Measurements from ENCODE around the gene TALDO1. TPM values are rescaled to one million over a fixed set of nuclear protein-coding genes. Genes with fewer than 3 reads are reported as not detected.

Gene TALDO1
- total and polyA plus RNA-seq, 7 experiments from 2014 or later, result 61.4 to 272 (median 179) TPM

- peaks cover 0 to 8% (median 0%) of the 10 kb centered on the region in 5 donors for H3K36me3 Mint-ChIP-seq
- Histone ChIP-seq H3K27me3 (ENCODE audit: control insufficient read depth in 2 of 2, insufficient read depth in 2 of 2, low read length in 2 of 2) (no peaks in the 10 kb centered on the region), H3K27ac (ENCODE audit: low read depth, low read length) (no peak overlapping the region), H3K4me1 (ENCODE audit: control insufficient read depth in 2 of 2, insufficient read depth in 2 of 2, low read length in 2 of 2) (peaks cover 7 to 13% of the 10 kb centered on the region in 2 donors), H3K36me3 (ENCODE audit: control insufficient read depth in 2 of 3, insufficient read depth in 3 of 3, low read length in 3 of 3) (peaks cover 0 to 39% (median 0%) of the 10 kb centered on the region in 3 experiments), H3K4me3 (ENCODE audit: low read length) (no peak overlapping the region), H3K9me3 (ENCODE audit: control insufficient read depth in 2 of 3, low read length in 3 of 3) (no peaks in the 10 kb centered on the region)
- H3K4me3 Mint-ChIP-seq, result peak overlapping the region in 1 of 10 donors; percentile 7
- ATAC-seq (no peak), DNase-seq (no peak)
- no peaks in the 10 kb centered on the region for H3K9me3 Mint-ChIP-seq
- CTCF ChIA-PET, result no interaction called here
- no peaks in the 10 kb centered on the region for H3K27me3 Mint-ChIP-seq
- intact Hi-C loops (cut with micrococcal nuclease), result loop anchor here (10.0 kb wide), 2 partner anchors 227 to 377 kb away; partner anchors contain the start of genes LMNTD2 (in 1 of the 2), RASSF7 (in 1 of the 2) and SIGIRR (in 1 of the 2)
- H3K4me1 Mint-ChIP-seq, result peaks cover 0 to 16% (median 10%) of the 10 kb centered on the region in 7 donors
- POLR2A ChIA-PET, result interaction anchor here (1.2 to 1.6 kb wide), 3 partner anchors 9 to 11 kb away, joined by 3 to 4 read pairs (median 3); no protein-coding TSS in a partner anchor
- H3K27ac Mint-ChIP-seq, result no peak overlapping the region
Observed at GRCh38 chr11:791658-792534, 44.6 kb downstream of the TALDO1 start.

GRCh38 chr11:792535-792821 lies 45.2 kb downstream of the TALDO1 start:
- intact Hi-C loops (cut with micrococcal nuclease), result loop anchor here (10.0 kb wide), 2 partner anchors 228 to 378 kb away; partner anchors contain the start of genes LMNTD2 (in 1 of the 2), RASSF7 (in 1 of the 2) and SIGIRR (in 1 of the 2)
- POLR2A ChIA-PET, result no interaction called here

GRCh38 chr11:792873-793272 lies 45.6 kb downstream of the TALDO1 start:
- Mint-ChIP-seq H3K27ac (no peak overlapping the region), H3K27me3 (no peaks in the 10 kb centered on the region), H3K4me1 (peaks cover 0 to 20% (median 12%) of the 10 kb centered on the region in 7 donors), H3K36me3 (peaks cover 0 to 8% (median 0%) of the 10 kb centered on the region in 5 donors), H3K9me3 (no peaks in the 10 kb centered on the region), H3K4me3 (peak overlapping the region in 1 of 10 donors; percentile 28)
- POLR2A ChIA-PET, result no interaction called here
- Histone ChIP-seq H3K4me3 (ENCODE audit: low read length) (no peak overlapping the region), H3K27ac (ENCODE audit: low read depth, low read length) (no peak overlapping the region), H3K9me3 (ENCODE audit: control insufficient read depth in 2 of 3, low read length in 3 of 3) (no peaks in the 10 kb centered on the region), H3K4me1 (ENCODE audit: control insufficient read depth in 2 of 2, insufficient read depth in 2 of 2, low read length in 2 of 2) (peaks cover 10 to 14% of the 10 kb centered on the region in 2 donors), H3K36me3 (ENCODE audit: control insufficient read depth in 2 of 3, insufficient read depth in 3 of 3, low read length in 3 of 3) (peaks cover 0 to 42% (median 0%) of the 10 kb centered on the region in 3 experiments), H3K27me3 (ENCODE audit: control insufficient read depth in 2 of 2, insufficient read depth in 2 of 2, low read length in 2 of 2) (no peaks in the 10 kb centered on the region)
- DNase-seq, result no peak
- intact Hi-C loops (cut with micrococcal nuclease), result loop anchor here (10.0 kb wide), 2 partner anchors 228 to 378 kb away; partner anchors contain the start of genes LMNTD2 (in 1 of the 2), RASSF7 (in 1 of the 2) and SIGIRR (in 1 of the 2)
- ATAC-seq, result no peak
- CTCF ChIA-PET, result no interaction called here

More at GRCh38 chr11:792535-792821, 45.2 kb downstream of the TALDO1 start:
- peaks cover 10 to 14% of the 10 kb centered on the region in 2 donors for H3K4me1 ChIP-seq (ENCODE audit: control insufficient read depth in 2 of 2, insufficient read depth in 2 of 2, low read length in 2 of 2)
- Mint-ChIP-seq H3K9me3 (no peaks in the 10 kb centered on the region), H3K27me3 (no peaks in the 10 kb centered on the region), H3K27ac (no peak overlapping the region), H3K4me3 (no peak overlapping the region), H3K36me3 (peaks cover 0 to 8% (median 0%) of the 10 kb centered on the region in 5 donors), H3K4me1 (peaks cover 0 to 21% (median 13%) of the 10 kb centered on the region in 7 donors)
- H3K27me3 ChIP-seq (ENCODE audit: control insufficient read depth in 2 of 2, insufficient read depth in 2 of 2, low read length in 2 of 2), result no peaks in the 10 kb centered on the region
- CTCF ChIA-PET, result no interaction called here
- peaks cover 0 to 39% (median 0%) of the 10 kb centered on the region in 3 experiments for H3K36me3 ChIP-seq (ENCODE audit: control insufficient read depth in 2 of 3, insufficient read depth in 3 of 3, low read length in 3 of 3)
- H3K27ac ChIP-seq (ENCODE audit: low read depth, low read length), result no peak overlapping the region
- no peak overlapping the region for H3K4me3 ChIP-seq (ENCODE audit: low read length)
- no peak for ATAC-seq
- DNase-seq, result no peak
- no peaks in the 10 kb centered on the region for H3K9me3 ChIP-seq (ENCODE audit: control insufficient read depth in 2 of 3, low read length in 3 of 3)

- H3K27ac ChIP-seq (ENCODE audit: low read depth, low read length), result no peak overlapping the region
- H3K9me3 Mint-ChIP-seq, result no peaks in the 10 kb centered on the region
- intact Hi-C loops (cut with micrococcal nuclease), result loop anchor here (10.0 kb wide), 2 partner anchors 229 to 379 kb away; partner anchors contain the start of genes LMNTD2 (in 1 of the 2), RASSF7 (in 1 of the 2) and SIGIRR (in 1 of the 2)
- peaks cover 0 to 15% (median 12%) of the 10 kb centered on the region in 7 donors for H3K4me1 Mint-ChIP-seq
- ATAC-seq, result no peak
- POLR2A ChIA-PET, result no interaction called here
- H3K36me3 ChIP-seq (ENCODE audit: control insufficient read depth in 2 of 3, insufficient read depth in 3 of 3, low read length in 3 of 3), result peaks cover 0 to 42% (median 0%) of the 10 kb centered on the region in 3 experiments
- peaks cover 0 to 8% (median 0%) of the 10 kb centered on the region in 5 donors for H3K36me3 Mint-ChIP-seq
- no peak overlapping the region for H3K4me3 ChIP-seq (ENCODE audit: low read length)
- H3K9me3 ChIP-seq (ENCODE audit: control insufficient read depth in 2 of 3, low read length in 3 of 3), result no peaks in the 10 kb centered on the region
- H3K27ac Mint-ChIP-seq, result peak overlapping the region in 2 of 9 donors; percentile 38 to 48
- peak overlapping the region in 2 of 10 donors; percentile 63 to 76 for H3K4me3 Mint-ChIP-seq
- H3K27me3 Mint-ChIP-seq, result no peaks in the 10 kb centered on the region
- no peak for DNase-seq
- H3K4me1 ChIP-seq (ENCODE audit: control insufficient read depth in 2 of 2, insufficient read depth in 2 of 2, low read length in 2 of 2), result peaks cover 12 to 14% of the 10 kb centered on the region in 2 donors
- no peaks in the 10 kb centered on the region for H3K27me3 ChIP-seq (ENCODE audit: control insufficient read depth in 2 of 2, insufficient read depth in 2 of 2, low read length in 2 of 2)
- CTCF ChIA-PET, result no interaction called here
Observed at GRCh38 chr11:793556-793955, 46.3 kb downstream of the TALDO1 start.

GRCh38 chr11:794013-794765 lies 46.9 kb downstream of the TALDO1 start:
- no peak for DNase-seq
- Mint-ChIP-seq H3K4me1 (peaks cover 0 to 15% (median 11%) of the 10 kb centered on the region in 7 donors), H3K4me3 (peak overlapping the region in 4 of 10 donors; percentile 39 to 95 (median 69)), H3K27me3 (no peaks in the 10 kb centered on the region), H3K36me3 (peaks cover 0 to 8% (median 0%) of the 10 kb centered on the region in 5 donors), H3K27ac (peak overlapping the region in 2 of 9 donors; percentile 25 to 38), H3K9me3 (no peaks in the 10 kb centered on the region)
- Histone ChIP-seq H3K36me3 (ENCODE audit: control insufficient read depth in 2 of 3, insufficient read depth in 3 of 3, low read length in 3 of 3) (peaks cover 0 to 42% (median 0%) of the 10 kb centered on the region in 3 experiments), H3K9me3 (ENCODE audit: control insufficient read depth in 2 of 3, low read length in 3 of 3) (no peaks in the 10 kb centered on the region), H3K4me3 (ENCODE audit: low read length) (no peak overlapping the region), H3K27me3 (ENCODE audit: control insufficient read depth in 2 of 2, insufficient read depth in 2 of 2, low read length in 2 of 2) (no peaks in the 10 kb centered on the region), H3K27ac (ENCODE audit: low read depth, low read length) (no peak overlapping the region), H3K4me1 (ENCODE audit: control insufficient read depth in 2 of 2, insufficient read depth in 2 of 2, low read length in 2 of 2) (peaks cover 14 to 16% of the 10 kb centered on the region in 2 donors)
- ChIA-PET POLR2A (no interaction called here), CTCF (no interaction called here)
- ATAC-seq, result no peak
- intact Hi-C loops (cut with micrococcal nuclease), result loop anchor here (10.0 kb wide), 2 partner anchors 229 to 379 kb away; partner anchors contain the start of genes LMNTD2 (in 1 of the 2), RASSF7 (in 1 of the 2) and SIGIRR (in 1 of the 2)

Data from naive thymus-derived CD4-positive, alpha-beta T cell (primary cell).